DMS153 (cell line): ENCODE measurements around the gene ID3.

ENCODE experiments used
- DNase-seq: peaks from one replicate; lab custom pipeline; 2025; lab: John Stamatoyannopoulos, UW

Gene ID3

GRCh38 chr1:23559136-23559984, at the start of gene ID3:
TSS of gene ID3 (minus strand) at chr1:23559501. CDS start at chr1:23559426, 75 bp downstream.
- DNase-seq, result peak; percentile 92

GRCh38 chr1:23607944-23608343, 48.6 kb upstream of the ID3 start:
- no peak for DNase-seq

- DNase-seq, result no peak
Observed at GRCh38 chr1:23601968-23602876, 42.9 kb upstream of the ID3 start.

GRCh38 chr1:23601135-23601967, 42.0 kb upstream of the ID3 start:
- DNase-seq, result no peak

GRCh38 chr1:23600283-23600682, 41.0 kb upstream of the ID3 start:
- no peak for DNase-seq

GRCh38 chr1:23599125-23599524, 39.8 kb upstream of the ID3 start:
- no peak for DNase-seq

- peak; percentile 60 for DNase-seq
Observed at GRCh38 chr1:23598424-23598823, 39.1 kb upstream of the ID3 start.

- peak; percentile 65 for DNase-seq
Observed at GRCh38 chr1:23597635-23598388, 38.5 kb upstream of the ID3 start.

GRCh38 chr1:23596382-23597358, 37.4 kb upstream of the ID3 start:
- no peak for DNase-seq

GRCh38 chr1:23594927-23595353, 35.6 kb upstream of the ID3 start:
- no peak for DNase-seq

- no peak for DNase-seq
Observed at GRCh38 chr1:23594149-23594907, 35.0 kb upstream of the ID3 start.

- DNase-seq, result peak; percentile 73
Observed at GRCh38 chr1:23593556-23594148, 34.4 kb upstream of the ID3 start.

GRCh38 chr1:23593042-23593521, 33.8 kb upstream of the ID3 start:
- peak; percentile 21 for DNase-seq

GRCh38 chr1:23592209-23592892, 33.0 kb upstream of the ID3 start:
- peak; percentile 61 for DNase-seq

GRCh38 chr1:23591460-23592208, 32.3 kb upstream of the ID3 start:
- no peak for DNase-seq

GRCh38 chr1:23590058-23590783, 30.9 kb upstream of the ID3 start:
- no peak for DNase-seq

- no peak for DNase-seq
Observed at GRCh38 chr1:23589585-23589986, 30.3 kb upstream of the ID3 start.
